IPS-11a (cell line): Measurements from ENCODE around the gene PRIM2.
"Not testable (repeated sequence)": the region's sequence is repeated elsewhere in the genome, so short reads cannot be mapped to it uniquely, and the experiment has no call there.

Source experiments
- H3K4me3 ChIP-seq: one replicate; pipeline ENCODE4 v1.5.1; 2013; ENCODE audit warnings: low read depth, low read length, control low read depth

Gene PRIM2

GRCh38 chr6:57444787-57445186 is 127.4 kb downstream of the PRIM2 start:
- not testable (repeated sequence) for H3K4me3 ChIP-seq

- not testable (repeated sequence) for H3K4me3 ChIP-seq
Observed at GRCh38 chr6:57445379-57445778, 127.9 kb downstream of the PRIM2 start.

- not testable (repeated sequence) for H3K4me3 ChIP-seq
Observed at GRCh38 chr6:57445790-57446468, 128.5 kb downstream of the PRIM2 start.

DNA sequence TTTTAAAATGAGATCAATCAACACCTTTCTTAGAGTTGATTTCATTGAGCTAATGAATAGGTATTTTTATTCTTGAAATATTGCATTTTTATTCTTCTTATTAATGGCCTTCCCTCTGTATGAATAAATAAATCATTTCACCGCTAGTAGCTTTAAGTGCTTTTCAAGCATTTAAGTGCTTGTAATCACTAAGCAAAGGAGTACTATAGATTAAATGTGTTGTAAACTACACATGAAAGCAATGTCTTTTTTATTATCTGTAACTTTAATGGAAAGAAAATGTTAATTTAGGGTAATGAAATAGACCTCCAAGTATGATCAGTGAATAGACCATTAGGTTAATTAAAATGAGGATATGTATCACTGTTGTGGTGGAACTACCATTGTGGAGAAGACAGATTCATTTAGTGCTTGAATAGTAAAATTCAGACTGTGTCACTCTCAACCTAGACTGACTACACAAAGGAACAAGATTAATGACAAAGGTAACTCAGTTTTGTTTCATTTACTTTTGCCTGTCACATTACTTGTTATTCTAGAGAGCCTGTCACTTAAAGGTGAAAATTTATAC is 132.2 kb downstream of the PRIM2 start:
- not testable (repeated sequence) for H3K4me3 ChIP-seq

GRCh38 chr6:57459781-57460180 is 142.4 kb downstream of the PRIM2 start:
- not testable (repeated sequence) for H3K4me3 ChIP-seq

GRCh38 chr6:57461022-57461421 is 143.6 kb downstream of the PRIM2 start:
- not testable (repeated sequence) for H3K4me3 ChIP-seq

GRCh38 chr6:57463809-57464208 is 146.4 kb downstream of the PRIM2 start:
- not testable (repeated sequence) for H3K4me3 ChIP-seq

DNA sequence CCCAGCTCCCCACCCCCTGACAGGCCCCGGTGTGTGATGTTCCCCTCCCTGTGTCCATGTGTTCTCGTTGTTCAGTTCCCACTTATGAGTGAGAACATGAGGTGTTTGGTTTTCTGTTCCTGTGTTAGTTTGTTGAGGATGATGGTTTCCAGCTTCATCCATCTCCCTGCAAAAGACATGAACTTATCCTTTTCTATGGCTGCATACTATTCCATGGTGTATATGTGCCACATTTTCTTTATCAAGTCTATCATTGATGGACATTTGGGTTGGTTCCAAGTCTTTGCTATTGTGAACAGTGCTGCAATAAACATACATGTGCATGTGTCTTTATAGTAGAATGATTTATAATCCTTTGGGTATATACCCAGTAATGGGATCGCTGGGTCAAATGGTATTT is 148.5 kb downstream of the PRIM2 start:
- not testable (repeated sequence) for H3K4me3 ChIP-seq

DNA sequence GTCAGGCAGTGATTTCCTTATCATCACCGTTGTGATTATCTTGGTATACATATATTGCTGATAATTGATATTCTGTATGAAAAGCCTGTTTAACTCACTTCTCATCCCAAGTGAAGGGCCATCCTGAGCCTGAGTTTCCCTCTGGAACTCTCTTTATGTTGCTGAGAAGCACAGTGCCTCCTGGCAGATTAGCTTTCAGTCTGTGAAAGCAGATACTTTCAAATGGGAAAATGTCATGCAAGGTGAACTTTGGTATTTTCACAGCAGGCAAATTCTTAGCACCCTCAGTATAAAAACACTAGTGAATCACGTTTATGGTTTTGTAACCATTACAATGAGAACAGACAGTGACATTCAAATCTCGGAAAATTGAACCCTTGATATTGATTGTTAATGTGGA is 151.6 kb downstream of the PRIM2 start:
- no peak overlapping the region for H3K4me3 ChIP-seq

DNA sequence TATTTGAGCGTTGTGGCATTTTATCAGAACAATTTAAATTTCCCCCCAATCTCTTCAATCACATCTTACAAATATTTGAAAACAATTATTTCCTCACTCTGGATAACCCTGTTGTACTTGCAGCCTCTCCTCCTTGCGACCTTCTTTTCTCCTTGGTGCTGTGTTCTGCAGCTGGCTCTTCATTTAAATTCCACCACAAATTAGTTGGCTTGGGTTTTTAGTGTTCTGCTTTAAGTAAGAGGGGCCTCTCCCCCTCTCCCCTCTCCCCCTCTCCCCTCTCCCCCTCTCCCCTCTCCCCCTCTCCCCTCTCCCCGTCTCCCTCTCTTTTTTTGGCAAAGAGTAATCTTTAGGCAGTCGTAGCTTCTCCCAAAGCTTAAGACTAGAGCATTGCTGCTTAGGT is 152.7 kb downstream of the PRIM2 start:
- not testable (repeated sequence) for H3K4me3 ChIP-seq

GRCh38 chr6:57471314-57471864 is 154.0 kb downstream of the PRIM2 start:
- H3K4me3 ChIP-seq: not testable (repeated sequence)

DNA sequence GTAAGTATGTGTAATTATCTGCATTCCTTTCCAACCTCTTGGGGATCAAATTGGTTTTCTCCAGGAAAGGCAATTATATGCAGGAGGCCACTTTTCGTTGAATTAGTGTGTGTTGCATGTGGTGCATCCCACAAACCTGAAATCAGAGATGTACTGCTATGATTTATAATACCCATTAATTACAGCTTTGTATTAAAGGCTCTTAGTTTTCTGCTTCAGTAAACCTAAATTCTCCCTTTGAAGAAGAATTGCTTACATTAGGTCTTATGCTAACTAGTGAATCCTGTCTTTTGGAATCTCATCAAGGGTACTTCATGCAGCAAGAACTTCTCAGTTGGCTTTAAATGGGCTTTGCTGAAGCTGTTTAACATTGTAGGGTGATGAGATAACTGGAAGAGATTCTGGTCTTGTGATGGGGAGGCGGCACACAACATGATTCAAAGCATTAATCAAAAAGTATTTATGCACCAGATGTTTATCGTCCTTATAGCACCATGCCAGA is 155.5 kb downstream of the PRIM2 start:
- H3K4me3 ChIP-seq: not testable (repeated sequence)

DNA sequence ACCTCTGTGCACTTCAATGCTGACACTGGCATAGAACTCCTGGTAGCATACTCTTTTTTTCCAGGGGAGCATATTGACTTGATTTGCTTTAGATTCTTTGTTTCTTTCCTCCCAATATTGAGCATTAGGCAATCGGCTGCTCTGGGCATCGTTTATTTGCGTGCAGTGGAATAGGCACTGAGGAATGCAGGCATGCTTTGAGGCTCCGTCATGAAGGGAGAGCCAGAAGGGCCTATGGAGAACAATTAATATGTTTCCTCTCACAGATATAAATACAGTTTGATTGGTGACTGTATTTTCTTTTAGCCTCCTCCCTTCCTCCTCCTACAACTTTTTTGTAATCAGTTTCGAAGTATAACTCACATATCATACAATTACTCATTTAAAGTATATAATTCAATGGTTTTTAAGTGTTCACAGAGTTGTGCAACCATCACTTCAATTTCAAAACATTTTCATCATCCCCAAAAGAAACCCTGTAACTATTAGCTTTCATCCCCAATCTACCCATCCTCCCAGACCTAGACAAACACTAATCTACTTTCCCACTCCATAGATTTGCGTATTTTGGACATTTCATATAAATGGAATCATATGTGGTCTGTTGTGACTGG is 157.5 kb downstream of the PRIM2 start:
- H3K4me3 ChIP-seq: not testable (repeated sequence)

- H3K4me3 ChIP-seq: not testable (repeated sequence)
Observed at GRCh38 chr6:57475656-57476055, 158.2 kb downstream of the PRIM2 start.

GRCh38 chr6:57480194-57480593 is 162.8 kb downstream of the PRIM2 start:
- H3K4me3 ChIP-seq: not testable (repeated sequence)

- not testable (repeated sequence) for H3K4me3 ChIP-seq
Observed at GRCh38 chr6:57481121-57481520, 163.7 kb downstream of the PRIM2 start.

DNA sequence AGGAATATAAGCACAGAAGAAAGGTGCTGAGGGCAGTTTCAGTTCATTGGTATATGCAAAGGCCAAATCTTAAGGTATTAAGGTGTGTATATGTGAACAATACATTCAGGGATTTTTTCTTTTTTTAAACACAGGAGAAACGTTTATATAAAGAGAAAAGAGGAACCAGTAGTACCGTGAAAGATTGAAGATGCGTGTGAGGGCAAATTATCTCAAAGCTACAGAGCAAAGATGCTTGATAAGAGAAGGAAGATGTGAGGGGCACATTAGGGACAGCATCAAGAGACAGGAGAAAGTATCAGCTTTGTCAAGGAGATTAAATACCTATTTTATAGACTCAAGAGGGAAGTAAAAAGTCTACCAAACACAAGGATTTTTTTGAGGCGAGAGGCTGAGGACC is 165.0 kb downstream of the PRIM2 start:
- H3K4me3 ChIP-seq: not testable (repeated sequence)

- H3K4me3 ChIP-seq: not testable (repeated sequence)
Observed at GRCh38 chr6:57486494-57487081, 169.2 kb downstream of the PRIM2 start.

GRCh38 chr6:57488551-57488950 is 171.1 kb downstream of the PRIM2 start:
- H3K4me3 ChIP-seq: not testable (repeated sequence)

- not testable (repeated sequence) for H3K4me3 ChIP-seq
Observed at GRCh38 chr6:57489887-57490286, 172.5 kb downstream of the PRIM2 start.

GRCh38 chr6:57491795-57492194 is 174.4 kb downstream of the PRIM2 start:
- H3K4me3 ChIP-seq: not testable (repeated sequence)

GRCh38 chr6:57496251-57496650 is 178.8 kb downstream of the PRIM2 start:
- not testable (repeated sequence) for H3K4me3 ChIP-seq
